Measurements from ENCODE around the gene GPC6. TPM values are rescaled to one million over a fixed set of nuclear protein-coding genes. Genes with fewer than 3 reads are reported as not detected.

GPC6 gene
- total RNA-seq, 1 donor from 2014 or later: not detected

- H3K4me1 Mint-ChIP-seq: no peaks in the 10 kb centered on the region
- intact Hi-C loops (cut with micrococcal nuclease): no loop called here
- no peaks in the 10 kb centered on the region for H3K9me3 Mint-ChIP-seq
- H3K27me3 Mint-ChIP-seq: peaks cover 2% of the 10 kb centered on the region
- no peak for DNase-seq
- no peak overlapping the region for H3K27ac Mint-ChIP-seq
- no peak overlapping the region for H3K4me3 Mint-ChIP-seq
- no peaks in the 10 kb centered on the region for H3K36me3 Mint-ChIP-seq (ENCODE audit: low read depth)
Observed at GRCh38 chr13:94212196-94212595, 985.6 kb downstream of the GPC6 start.

- Mint-ChIP-seq H3K4me1 (no peaks in the 10 kb centered on the region), H3K27me3 (peaks cover 2% of the 10 kb centered on the region), H3K27ac (no peak overlapping the region), H3K36me3 (ENCODE audit: low read depth) (no peaks in the 10 kb centered on the region), H3K9me3 (no peaks in the 10 kb centered on the region), H3K4me3 (no peak overlapping the region)
- intact Hi-C loops (cut with micrococcal nuclease): no loop called here
- no peak for DNase-seq
Observed at GRCh38 chr13:94214121-94214520, 987.5 kb downstream of the GPC6 start.

- H3K9me3 Mint-ChIP-seq: no peaks in the 10 kb centered on the region
Observed at GRCh38 chr13:94214975-94215374, 988.4 kb downstream of the GPC6 start.

GRCh38 chr13:94216476-94216875 lies 989.9 kb downstream of the GPC6 start:
- intact Hi-C loops (cut with micrococcal nuclease): no loop called here
- Mint-ChIP-seq H3K36me3 (ENCODE audit: low read depth) (no peaks in the 10 kb centered on the region), H3K27me3 (no peaks in the 10 kb centered on the region), H3K4me3 (no peak overlapping the region), H3K4me1 (no peaks in the 10 kb centered on the region), H3K9me3 (peaks cover 4% of the 10 kb centered on the region), H3K27ac (no peak overlapping the region)
- no peak for DNase-seq

More at GRCh38 chr13:94214975-94215374, 988.4 kb downstream of the GPC6 start:
- intact Hi-C loops (cut with micrococcal nuclease): no loop called here
- Mint-ChIP-seq H3K36me3 (ENCODE audit: low read depth) (no peaks in the 10 kb centered on the region), H3K4me3 (no peak overlapping the region), H3K27me3 (peaks cover 2% of the 10 kb centered on the region), H3K27ac (no peak overlapping the region), H3K4me1 (no peaks in the 10 kb centered on the region)
- DNase-seq: no peak

- H3K27me3 Mint-ChIP-seq: no peaks in the 10 kb centered on the region
- no peaks in the 10 kb centered on the region for H3K4me1 Mint-ChIP-seq
- peaks cover 4% of the 10 kb centered on the region for H3K9me3 Mint-ChIP-seq
- no peak for DNase-seq
- H3K36me3 Mint-ChIP-seq (ENCODE audit: low read depth): no peaks in the 10 kb centered on the region
- intact Hi-C loops (cut with micrococcal nuclease): no loop called here
- no peak overlapping the region for H3K27ac Mint-ChIP-seq
- H3K4me3 Mint-ChIP-seq: no peak overlapping the region
Observed at GRCh38 chr13:94217370-94217769, 990.8 kb downstream of the GPC6 start.

- H3K27me3 Mint-ChIP-seq: peaks cover 5% of the 10 kb centered on the region
- H3K27ac Mint-ChIP-seq: no peak overlapping the region
- peaks cover 4% of the 10 kb centered on the region for H3K9me3 Mint-ChIP-seq
- no peak for DNase-seq
- H3K4me1 Mint-ChIP-seq: no peaks in the 10 kb centered on the region
- no peak overlapping the region for H3K4me3 Mint-ChIP-seq
- intact Hi-C loops (cut with micrococcal nuclease): no loop called here
- no peaks in the 10 kb centered on the region for H3K36me3 Mint-ChIP-seq (ENCODE audit: low read depth)
Observed at GRCh38 chr13:94218537-94218936, 991.9 kb downstream of the GPC6 start.

- peaks cover 6% of the 10 kb centered on the region for H3K27me3 Mint-ChIP-seq
- H3K4me1 Mint-ChIP-seq: no peaks in the 10 kb centered on the region
- no peak for DNase-seq
- intact Hi-C loops (cut with micrococcal nuclease): no loop called here
- H3K27ac Mint-ChIP-seq: no peak overlapping the region
- H3K4me3 Mint-ChIP-seq: no peak overlapping the region
- peaks cover 4% of the 10 kb centered on the region for H3K9me3 Mint-ChIP-seq
- H3K36me3 Mint-ChIP-seq (ENCODE audit: low read depth): no peaks in the 10 kb centered on the region
Observed at GRCh38 chr13:94218951-94219350, 992.3 kb downstream of the GPC6 start.

GRCh38 chr13:94224670-94225069 lies 998.1 kb downstream of the GPC6 start:
- Mint-ChIP-seq H3K4me3 (no peak overlapping the region), H3K36me3 (ENCODE audit: low read depth) (no peaks in the 10 kb centered on the region), H3K4me1 (no peaks in the 10 kb centered on the region), H3K27ac (no peak overlapping the region), H3K9me3 (peaks cover 5% of the 10 kb centered on the region), H3K27me3 (peaks cover 8% of the 10 kb centered on the region)
- intact Hi-C loops (cut with micrococcal nuclease): no loop called here
- no peak for DNase-seq

GRCh38 chr13:94227255-94227879 lies 1000.8 kb downstream of the GPC6 start:
- peaks cover 10% of the 10 kb centered on the region for H3K27me3 Mint-ChIP-seq
- no peak for DNase-seq
- H3K4me3 Mint-ChIP-seq: no peak overlapping the region
- H3K4me1 Mint-ChIP-seq: no peaks in the 10 kb centered on the region
- intact Hi-C loops (cut with micrococcal nuclease): no loop called here
- H3K9me3 Mint-ChIP-seq: peaks cover 7% of the 10 kb centered on the region
- H3K27ac Mint-ChIP-seq: no peak overlapping the region
- H3K36me3 Mint-ChIP-seq (ENCODE audit: low read depth): no peaks in the 10 kb centered on the region

- H3K36me3 Mint-ChIP-seq (ENCODE audit: low read depth): no peaks in the 10 kb centered on the region
- intact Hi-C loops (cut with micrococcal nuclease): loop anchor here (1.0 kb wide), 1 partner anchor 11 kb away; no protein-coding TSS in a partner anchor
- H3K4me3 Mint-ChIP-seq: no peak overlapping the region
- H3K27me3 Mint-ChIP-seq: peaks cover 4% of the 10 kb centered on the region
- no peak for DNase-seq
- H3K4me1 Mint-ChIP-seq: no peaks in the 10 kb centered on the region
- H3K27ac Mint-ChIP-seq: no peak overlapping the region
- peaks cover 7% of the 10 kb centered on the region for H3K9me3 Mint-ChIP-seq
Observed at GRCh38 chr13:94228763-94229162, 1002.2 kb downstream of the GPC6 start.

- DNase-seq: no peak
- H3K27me3 Mint-ChIP-seq: peaks cover 2% of the 10 kb centered on the region
- H3K4me1 Mint-ChIP-seq: peaks cover 11% of the 10 kb centered on the region
- H3K36me3 Mint-ChIP-seq (ENCODE audit: low read depth): no peaks in the 10 kb centered on the region
- H3K9me3 Mint-ChIP-seq: peaks cover 7% of the 10 kb centered on the region
- intact Hi-C loops (cut with micrococcal nuclease): loop anchor here (10.0 kb wide), 1 partner anchor 382 kb away; no protein-coding TSS in a partner anchor
- H3K27ac Mint-ChIP-seq: no peak overlapping the region
- H3K4me3 Mint-ChIP-seq: no peak overlapping the region
Observed at GRCh38 chr13:94232161-94232950, 1005.7 kb downstream of the GPC6 start.

GRCh38 chr13:94232956-94233355 lies 1006.3 kb downstream of the GPC6 start:
- peaks cover 7% of the 10 kb centered on the region for H3K9me3 Mint-ChIP-seq
- intact Hi-C loops (cut with micrococcal nuclease): loop anchor here (10.0 kb wide), 1 partner anchor 382 kb away; no protein-coding TSS in a partner anchor
- H3K27ac Mint-ChIP-seq: no peak overlapping the region
- H3K4me1 Mint-ChIP-seq: peaks cover 16% of the 10 kb centered on the region
- H3K27me3 Mint-ChIP-seq: peaks cover 2% of the 10 kb centered on the region
- H3K36me3 Mint-ChIP-seq (ENCODE audit: low read depth): no peaks in the 10 kb centered on the region
- H3K4me3 Mint-ChIP-seq: no peak overlapping the region
- no peak for DNase-seq

GRCh38 chr13:94233401-94233800 lies 1006.8 kb downstream of the GPC6 start:
- peaks cover 2% of the 10 kb centered on the region for H3K27me3 Mint-ChIP-seq
- no peaks in the 10 kb centered on the region for H3K36me3 Mint-ChIP-seq (ENCODE audit: low read depth)
- peaks cover 18% of the 10 kb centered on the region for H3K4me1 Mint-ChIP-seq
- DNase-seq: no peak
- no peak overlapping the region for H3K27ac Mint-ChIP-seq
- H3K4me3 Mint-ChIP-seq: no peak overlapping the region
- H3K9me3 Mint-ChIP-seq: peaks cover 7% of the 10 kb centered on the region
- intact Hi-C loops (cut with micrococcal nuclease): loop anchor here (10.0 kb wide), 1 partner anchor 381 kb away; no protein-coding TSS in a partner anchor

GRCh38 chr13:94233837-94234236 lies 1007.2 kb downstream of the GPC6 start:
- Mint-ChIP-seq H3K9me3 (peaks cover 7% of the 10 kb centered on the region), H3K27me3 (peaks cover 2% of the 10 kb centered on the region), H3K4me1 (peaks cover 22% of the 10 kb centered on the region), H3K27ac (no peak overlapping the region), H3K36me3 (ENCODE audit: low read depth) (no peaks in the 10 kb centered on the region), H3K4me3 (no peak overlapping the region)
- no peak for DNase-seq
- intact Hi-C loops (cut with micrococcal nuclease): loop anchor here (10.0 kb wide), 1 partner anchor 381 kb away; no protein-coding TSS in a partner anchor

Measured in activated CD4-positive, alpha-beta T cell treated with anti-CD3 and anti-CD28 coated beads, Interleukin-2, amount 10 ng/mL, durations not matched to agents 24 days and 14 days (primary cell).